Fibroblast of lung (primary cell): ENCODE data around the gene SRRM2. TPM values are rescaled to one million over a fixed set of nuclear protein-coding genes. Genes with fewer than 3 reads are reported as not detected.

Experiments used
- DNase-seq, 2 donors: peaks; one replicate each; pipeline versions ENCODE4 v3.0.0 to v3.0.0-alpha.2; 2010; ENCODE audit warnings: low read depth in 2 of 2
- H2AFZ ChIP-seq: 2 replicates; pipeline ENCODE4 v1.5.1; 2012; ENCODE audit warnings: low read length, control low read depth, inconsistent platforms
- H3K27ac ChIP-seq: 2 replicates; pipeline ENCODE4 v1.5.1; 2011; ENCODE audit warnings: low read length, control low read depth; ENCODE audit not compliant: insufficient read depth
- H3K27me3 ChIP-seq: 2 replicates; pipeline ENCODE4 v1.5.1; 2011; ENCODE audit warnings: mild to moderate bottlenecking, low read length; ENCODE audit not compliant: control insufficient read depth, insufficient read depth
- H3K36me3 ChIP-seq: 2 replicates; pipeline ENCODE4 v1.5.1; 2011; ENCODE audit warnings: low read length; ENCODE audit not compliant: control insufficient read depth, insufficient read depth
- H3K4me1 ChIP-seq: 2 replicates; pipeline ENCODE4 v1.5.1; 2011; ENCODE audit warnings: low read length; ENCODE audit not compliant: control insufficient read depth, insufficient read depth; ENCODE audit errors: extremely low read depth
- H3K4me2 ChIP-seq: 2 replicates; pipeline ENCODE4 v1.5.1; 2011; ENCODE audit warnings: low read length, control low read depth; ENCODE audit not compliant: insufficient read depth; ENCODE audit errors: extremely low read depth
- H3K4me3 ChIP-seq, 4 experiments: fragments of 200-600 bp in 1 of 4; sonication (generic) in 1 of 4; replicated peaks in 1 of 4; 2 replicates each; pipeline ENCODE4 v1.5.1; 2011 to 2016; ENCODE audit warnings: low read length in 4 of 4, low read depth in 3 of 4, mild to moderate bottlenecking in 3 of 4, control low read depth in 2 of 4, inconsistent platforms in 1 of 4, mixed read lengths in 1 of 4; ENCODE audit not compliant: insufficient read depth in 1 of 4; ENCODE audit errors: control extremely low read depth in 1 of 4
- H3K79me2 ChIP-seq: 2 replicates; pipeline ENCODE4 v1.5.1; 2012; ENCODE audit warnings: mild to moderate bottlenecking, low read length, inconsistent platforms; ENCODE audit not compliant: control insufficient read depth, insufficient read depth
- H3K9ac ChIP-seq: 2 replicates; pipeline ENCODE4 v1.5.1; 2011; ENCODE audit warnings: mild to moderate bottlenecking, low read length, control low read depth; ENCODE audit not compliant: insufficient read depth
- H3K9me3 ChIP-seq: 2 replicates; pipeline ENCODE4 v1.5.1; 2012; ENCODE audit warnings: low read depth, low read length; ENCODE audit not compliant: control insufficient read depth, insufficient read depth
- H4K20me1 ChIP-seq: 2 replicates; pipeline ENCODE4 v1.5.1; 2011; ENCODE audit warnings: low read length; ENCODE audit not compliant: control insufficient read depth, insufficient read depth; ENCODE audit errors: extremely low read depth
- CTCF ChIP-seq, 2 donors: IDR thresholded peaks in 1 of 2; conservative IDR thresholded peaks in 1 of 2; 1 replicate in 1 of 2; 2 replicates in 1 of 2; pipeline ENCODE4 v1.5.1; 2011 to 2012; ENCODE audit warnings: low read length in 2 of 2, control low read depth in 1 of 2, inconsistent platforms in 1 of 2, low read depth in 1 of 2, mild to moderate bottlenecking in 1 of 2
- EZH2 ChIP-seq: IDR thresholded peaks from 2 replicates; pipeline ENCODE4 v1.5.1; 2012; ENCODE audit warnings: low read length, control low read depth, mild to moderate bottlenecking; ENCODE audit errors: missing control alignments
- polyA plus RNA-seq, 2 donors: library from polyadenylated mRNA; depleted of rRNA in 1 of 2; stranded (reverse) in 1 of 2; unstranded in 1 of 2; fragments of >200 nt; gene quantifications; 2 replicates each; pipeline ENCODE4 v1.2.1, GENCODE V29; 2011 to 2012; ENCODE audit warnings: missing spikeins in 1 of 2
- total RNA-seq: library from RNA; depleted of rRNA; stranded (reverse); fragments of >200 nt; gene quantifications from 2 replicates; pipeline ENCODE4 v1.2.1, GENCODE V29; 2014

SRRM2 gene
- total and polyA plus RNA-seq, 2 donors (not counting 1 experiment from before 2014, with no cell fraction given), result 55.2 to 74.3 TPM

GRCh38 chr16:2737238-2737605 lies 15.2 kb upstream of the SRRM2 start:
- Histone ChIP-seq H2AFZ (no peak overlapping the region), H4K20me1 (no peaks in the 10 kb centered on the region), H3K4me1 (no peaks in the 10 kb centered on the region), H3K36me3 (no peaks in the 10 kb centered on the region), H3K79me2 (no peaks in the 10 kb centered on the region), H3K4me2 (no peak overlapping the region), H3K27me3 (no peaks in the 10 kb centered on the region), H3K9ac (no peak overlapping the region), H3K9me3 (no peaks in the 10 kb centered on the region), H3K4me3 (no peak overlapping the region), H3K27ac (no peak overlapping the region)
- TF ChIP-seq EZH2, result no peak
- TF ChIP-seq CTCF (conservative IDR thresholded peaks at IDR 0.05 in 1 of 2, IDR thresholded peaks at IDR 0.05 in 1 of 2; ENCODE audit: low read depth in 1 of 2, low read length in 2 of 2), result no peak
- DNase-seq, result no peak

- Histone ChIP-seq H3K27me3 (no peaks in the 10 kb centered on the region), H3K36me3 (no peaks in the 10 kb centered on the region), H3K9ac (no peak overlapping the region), H3K79me2 (no peaks in the 10 kb centered on the region), H4K20me1 (no peaks in the 10 kb centered on the region), H3K4me3 (no peak overlapping the region), H2AFZ (no peak overlapping the region), H3K4me2 (no peak overlapping the region), H3K27ac (no peak overlapping the region), H3K9me3 (no peaks in the 10 kb centered on the region), H3K4me1 (no peaks in the 10 kb centered on the region)
- DNase-seq, result no peak
- TF ChIP-seq CTCF (conservative IDR thresholded peaks at IDR 0.05 in 1 of 2, IDR thresholded peaks at IDR 0.05 in 1 of 2; ENCODE audit: low read depth in 1 of 2, low read length in 2 of 2) (no peak), EZH2 (no peak)
These were observed 14.5 kb upstream of the SRRM2 start for GRCh38 chr16:2737895-2738418.

- H2AFZ ChIP-seq, result no peak overlapping the region
- no peak overlapping the region for H3K4me2 ChIP-seq
- no peaks in the 10 kb centered on the region for H3K27me3 ChIP-seq
- H3K4me1 ChIP-seq, result no peaks in the 10 kb centered on the region
- no peaks in the 10 kb centered on the region for H3K36me3 ChIP-seq
- no peak overlapping the region for H3K27ac ChIP-seq
- no peaks in the 10 kb centered on the region for H3K79me2 ChIP-seq
- no peak overlapping the region for H3K9ac ChIP-seq
- H4K20me1 ChIP-seq, result no peaks in the 10 kb centered on the region
- H3K4me3 ChIP-seq, result no peak overlapping the region
- no peak for TF ChIP-seq EZH2
- TF ChIP-seq CTCF (conservative IDR thresholded peaks at IDR 0.05 in 1 of 2, IDR thresholded peaks at IDR 0.05 in 1 of 2; ENCODE audit: low read depth in 1 of 2, low read length in 2 of 2), result no peak
- DNase-seq, result no peak
- no peaks in the 10 kb centered on the region for H3K9me3 ChIP-seq
These were observed 13.8 kb upstream of the SRRM2 start for GRCh38 chr16:2738615-2739014.
